K562 (cell line): ENCODE data around the gene NECAP2.

Experiments
- BHLHE40 ChIP-seq: IDR thresholded peaks from 2 replicates; pipeline ENCODE4 v1.6.1; 2011; ENCODE audit warnings: low read length, improper control_type of control experiment
- BRD9 ChIP-seq: fragments of 450-650 bp; IDR thresholded peaks from 2 replicates; pipeline ENCODE4 v1.6.1; 2018; ENCODE audit warnings: low read depth; ENCODE audit not compliant: partially characterized antibody
- CEBPB ChIP-seq: fragments of 450-650 bp; IDR thresholded peaks from 2 replicates; pipeline ENCODE4 v1.6.1; 2016; ENCODE audit warnings: missing genetic modification characterization, missing compliant biosample characterization
- CTCF ChIP-seq, 3 experiments: IDR thresholded peaks in 2 of 3; conservative IDR thresholded peaks in 1 of 3; 2 replicates each; pipeline ENCODE4 v1.5.1; 2011 to 2012; ENCODE audit warnings: low read length in 3 of 3, mild to moderate bottlenecking in 3 of 3, control low read depth in 2 of 3, improper control_type of control experiment in 1 of 3, inconsistent platforms in 1 of 3, low read depth in 1 of 3, mixed read lengths in 1 of 3, moderate library complexity in 1 of 3; ENCODE audit not compliant: insufficient read depth in 2 of 3
- TARDBP ChIP-seq: fragments of 450-650 bp; IDR thresholded peaks from 2 replicates; pipeline ENCODE4 v1.6.1; 2016
- TCF7L2 ChIP-seq: fragments of 150-350 bp; IDR thresholded peaks from 2 replicates; pipeline ENCODE4 v1.6.1; 2016; ENCODE audit warnings: low read depth, mild to moderate bottlenecking, low read length, moderate library complexity
- ZBTB11 ChIP-seq, 3 experiments: fragments of 200-800 bp in 1 of 3; fragments of 250-450 bp in 1 of 3; fragments of 450-650 bp in 1 of 3; sonication (Bioruptor Pico) in 1 of 3; sonication (Bioruptor generic) in 1 of 3; formaldehyde crosslinking in 1 of 3; IDR thresholded peaks; 2 replicates each; pipeline versions ENCODE4 v1.6.1 to v1.8.0; 2016 to 2022; ENCODE audit warnings: mild to moderate bottlenecking in 2 of 3, missing genetic modification characterization in 2 of 3, missing compliant biosample characterization in 1 of 3, moderate library complexity in 1 of 3
- ZNF609 ChIP-seq: sonication (generic); formaldehyde crosslinking; IDR thresholded peaks from 2 replicates; pipeline ENCODE4 v1.8.1; 2023; ENCODE audit warnings: missing genetic modification reagents, mild to moderate bottlenecking, borderline replicate concordance

- TF ChIP-seq TARDBP: no peak
- no peak for TF ChIP-seq TCF7L2
- no peak for TF ChIP-seq CTCF (IDR thresholded peaks at IDR 0.05 in 2 of 3, conservative IDR thresholded peaks at IDR 0.05 in 1 of 3; ENCODE audit: insufficient read depth in 2 of 3, low read depth in 1 of 3, low read length in 3 of 3)
- no peak for TF ChIP-seq BHLHE40
- no peak for TF ChIP-seq CEBPB (tag)
- no peak for TF ChIP-seq ZBTB11 (CRISPR knock-in tag; IDR thresholded peaks at IDR 0.05)
- no peak for TF ChIP-seq BRD9
- TF ChIP-seq ZNF609 (CRISPR knock-in tag): no peak
These were observed 27.3 kb upstream of the NECAP2 start for GRCh38 chr1:16413191-16413590.
